Tibial nerve (tissue), 4 donors: ENCODE data around the gene CDH22. TPM values are rescaled to one million over a fixed set of nuclear protein-coding genes. Genes with fewer than 3 reads are reported as not detected.

Experiments
- DNase-seq, 2 donors: peaks; one replicate each; pipeline ENCODE4 v3.0.0-alpha.2; 2019; ENCODE audit warnings: low spot score in 2 of 2
- H3K27ac ChIP-seq, 4 donors: fragments of 200-600 bp; sonication (generic) in 3 of 4; one replicate each; pipeline ENCODE4 v1.5.1; 2017 to 2019; ENCODE audit warnings: mild to moderate bottlenecking in 1 of 4
- H3K27me3 ChIP-seq, 2 donors: fragments of 200-600 bp; sonication (generic) in 1 of 2; one replicate each; pipeline versions ENCODE4 v1.5.1 to v1.6.0; 2017 to 2019
- H3K36me3 ChIP-seq, 3 donors: fragments of 200-600 bp; sonication (generic); one replicate each; pipeline ENCODE4 v1.5.1; 2018 to 2019
- H3K4me1 ChIP-seq, 4 donors: fragments of 200-600 bp; sonication (generic) in 3 of 4; one replicate each; pipeline ENCODE4 v1.5.1; 2017 to 2019
- H3K4me3 ChIP-seq, 4 donors: fragments of 200-600 bp; sonication (generic) in 3 of 4; one replicate each; pipeline ENCODE4 v1.5.1; 2017 to 2019; ENCODE audit warnings: mild to moderate bottlenecking in 1 of 4, moderate library complexity in 1 of 4
- H3K9me3 ChIP-seq, 4 donors: fragments of 200-600 bp; sonication (generic) in 3 of 4; one replicate each; pipeline ENCODE4 v1.5.1; 2017 to 2019
- CTCF ChIP-seq, 5 experiments: fragments of 200-600 bp in 3 of 5; fragments of 450-650 bp in 2 of 5; sonication (generic) in 3 of 5; IDR thresholded peaks; one replicate each; pipeline ENCODE4 v1.5.1; 2016 to 2019; ENCODE audit warnings: antibody characterized with exemption in 5 of 5, mild to moderate bottlenecking in 3 of 5, moderate library complexity in 2 of 5
- EP300 ChIP-seq, 2 donors: sonication (generic); formaldehyde crosslinking; IDR thresholded peaks; one replicate each; pipeline ENCODE4 v1.6.1; 2017; ENCODE audit warnings: antibody characterized with exemption in 2 of 2, mild to moderate bottlenecking in 1 of 2
- POLR2A ChIP-seq, 2 donors: fragments of 450-650 bp; IDR thresholded peaks; one replicate each; pipeline ENCODE4 v1.6.1; 2017; ENCODE audit warnings: antibody characterized with exemption in 2 of 2, mild to moderate bottlenecking in 2 of 2, moderate library complexity in 2 of 2
- WGBS, 2 donors: methylation state at CpG; one replicate each; pipeline ENCODE4 v1.1.5; 2018; 5-methylcytosine and 5-hydroxymethylcytosine counted together
- total RNA-seq, 4 donors: library from RNA; depleted of rRNA; stranded (reverse); fragments of >200 nt; gene quantifications; one replicate each; pipeline ENCODE4 v1.1.0, GENCODE V29; 2016

Gene CDH22
- total RNA-seq, 4 donors from 2014 or later: 0.20 to 1.0 (median 0.60) TPM; not detected in 1

- no peak overlapping the region for H3K4me3 ChIP-seq
- H3K27me3 ChIP-seq: peaks cover 0 to 32% of the 10 kb centered on the region in 2 donors
- peaks cover 0 to 3% (median 0%) of the 10 kb centered on the region in 4 donors for H3K4me1 ChIP-seq
- no peak overlapping the region for H3K27ac ChIP-seq
- H3K36me3 ChIP-seq: no peaks in the 10 kb centered on the region
- no peak for DNase-seq
- no peak for TF ChIP-seq CTCF (IDR thresholded peaks at IDR 0.05)
- no peak for TF ChIP-seq EP300 (IDR thresholded peaks at IDR 0.05)
- no peak for TF ChIP-seq POLR2A (IDR thresholded peaks at IDR 0.05)
- no peaks in the 10 kb centered on the region for H3K9me3 ChIP-seq
- WGBS, 2 donors: 66 to 76% methylated on average over 3 of the region's 3 CpGs
Observed at GRCh38 chr20:46260480-46260879, 47.8 kb downstream of the CDH22 start.

GRCh38 chr20:46259260-46259859 is 48.9 kb downstream of the CDH22 start:
- TF ChIP-seq CTCF (IDR thresholded peaks at IDR 0.05) (no peak), POLR2A (IDR thresholded peaks at IDR 0.05) (no peak), EP300 (IDR thresholded peaks at IDR 0.05) (no peak)

GRCh38 chr20:46257887-46258286 is 50.4 kb downstream of the CDH22 start:
- Histone ChIP-seq H3K36me3 (no peaks in the 10 kb centered on the region), H3K9me3 (no peaks in the 10 kb centered on the region), H3K27me3 (peaks cover 0 to 45% of the 10 kb centered on the region in 2 donors), H3K4me3 (no peak overlapping the region), H3K27ac (no peak overlapping the region), H3K4me1 (peaks cover 0 to 6% (median 0%) of the 10 kb centered on the region in 4 donors)
- 71 to 76% methylated on average over 4 of the region's 4 CpGs for WGBS, 2 donors
- TF ChIP-seq POLR2A (IDR thresholded peaks at IDR 0.05) (no peak), CTCF (IDR thresholded peaks at IDR 0.05) (no peak), EP300 (IDR thresholded peaks at IDR 0.05) (no peak)
- no peak for DNase-seq

More at GRCh38 chr20:46259260-46259859, 48.9 kb downstream of the CDH22 start:
- H3K4me3 ChIP-seq: no peak overlapping the region
- H3K36me3 ChIP-seq: no peaks in the 10 kb centered on the region
- H3K27ac ChIP-seq: no peak overlapping the region
- WGBS, 2 donors: 97 to 100% methylated on average over 1 of the region's 1 CpG
- no peak for DNase-seq
- H3K4me1 ChIP-seq: peaks cover 0 to 6% (median 0%) of the 10 kb centered on the region in 4 donors
- no peaks in the 10 kb centered on the region for H3K9me3 ChIP-seq
- H3K27me3 ChIP-seq: peaks cover 0 to 32% of the 10 kb centered on the region in 2 donors

GRCh38 chr20:46256293-46256692 is 52.0 kb downstream of the CDH22 start:
- peaks cover 0 to 54% of the 10 kb centered on the region in 2 donors for H3K27me3 ChIP-seq
- H3K27ac ChIP-seq: no peak overlapping the region
- WGBS, 2 donors: 54 to 61% methylated on average over 4 of the region's 4 CpGs
- DNase-seq: no peak
- TF ChIP-seq EP300 (IDR thresholded peaks at IDR 0.05) (no peak), CTCF (IDR thresholded peaks at IDR 0.05) (no peak), POLR2A (IDR thresholded peaks at IDR 0.05) (no peak)
- H3K4me3 ChIP-seq: no peak overlapping the region
- H3K36me3 ChIP-seq: no peaks in the 10 kb centered on the region
- H3K4me1 ChIP-seq: peaks cover 0 to 6% (median 0%) of the 10 kb centered on the region in 4 donors
- no peaks in the 10 kb centered on the region for H3K9me3 ChIP-seq

- H3K36me3 ChIP-seq: no peaks in the 10 kb centered on the region
- H3K9me3 ChIP-seq: no peaks in the 10 kb centered on the region
- DNase-seq: peak; percentile 30 to 55
- WGBS, 2 donors: 62 to 67% methylated on average over 8 of the region's 8 CpGs
- no peak overlapping the region for H3K4me3 ChIP-seq
- peaks cover 0 to 6% (median 0%) of the 10 kb centered on the region in 4 donors for H3K4me1 ChIP-seq
- TF ChIP-seq CTCF (IDR thresholded peaks at IDR 0.05): no peak
- peaks cover 0 to 61% of the 10 kb centered on the region in 2 donors for H3K27me3 ChIP-seq
- no peak overlapping the region for H3K27ac ChIP-seq
Observed at GRCh38 chr20:46255440-46256104, 52.7 kb downstream of the CDH22 start.
